Measurements from ENCODE around the gene STK32B.

STK32B gene

DNA sequence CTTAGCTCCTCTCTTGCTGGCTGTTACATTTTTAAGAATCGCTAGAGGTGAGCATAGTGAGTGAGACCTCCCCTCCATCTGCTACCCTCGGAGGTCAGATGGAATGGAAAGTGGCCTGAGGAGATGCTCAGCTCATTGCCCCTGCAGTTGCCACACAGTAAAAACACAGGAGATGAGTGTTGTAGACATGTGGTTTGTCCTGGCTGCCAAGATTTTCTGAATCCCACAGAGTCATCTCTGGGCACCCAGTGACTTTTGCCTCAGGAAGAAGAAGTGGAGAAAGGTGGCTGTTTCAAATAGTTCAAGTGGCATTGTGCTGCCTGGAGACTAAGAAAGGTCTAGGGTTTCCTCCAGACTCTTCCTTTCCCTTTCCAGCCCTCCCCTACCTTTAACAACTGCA, 271.0 kb downstream of the STK32B start:
- POLR2A ChIA-PET, result no interaction called here

DNA sequence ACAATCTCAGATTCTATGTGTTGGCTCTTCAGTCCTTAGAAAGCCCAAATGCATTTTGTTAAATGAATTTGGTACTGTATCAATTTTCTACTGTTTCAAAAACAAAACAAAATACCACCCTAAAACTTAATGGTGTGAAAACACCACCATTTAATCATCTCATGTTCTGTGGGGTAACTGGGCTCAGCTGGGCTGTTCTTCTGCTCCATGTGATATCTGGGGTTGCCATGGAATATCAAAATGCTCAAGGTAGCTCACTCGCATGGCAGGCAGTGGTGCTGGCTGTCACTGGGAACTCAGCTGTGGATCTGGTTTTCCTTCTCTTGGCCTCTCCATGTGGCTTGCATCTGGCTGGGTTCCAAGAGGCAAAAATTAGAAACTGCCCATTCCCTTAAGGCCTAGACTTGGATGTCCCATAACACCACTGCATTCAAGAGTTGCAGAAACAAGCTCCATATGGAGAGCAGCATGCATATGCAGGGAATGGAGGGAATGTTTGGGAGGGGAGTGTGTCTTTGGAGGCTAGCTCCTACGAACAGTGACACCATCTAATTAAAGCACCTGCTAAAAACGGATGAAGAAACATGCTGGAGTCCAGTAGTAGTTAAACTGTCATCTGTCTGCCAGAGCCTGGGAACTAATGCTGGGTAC, 279.2 kb downstream of the STK32B start:
- no peak for DNase-seq (ENCODE audit: extremely low spot score)
- ChIA-PET POLR2A (no interaction called here), CTCF (no interaction called here)
- no peak for TF ChIP-seq ZNF384 (IDR thresholded peaks at IDR 0.05)
- TF ChIP-seq SUZ12 (IDR thresholded peaks at IDR 0.05), result no peak
- TF ChIP-seq L3MBTL2 (conservative IDR thresholded peaks at IDR 0.05), result no peak
- no peak for TF ChIP-seq FOXM1 (IDR thresholded peaks at IDR 0.05; ENCODE audit: borderline replicate concordance)
- TF ChIP-seq SP1 (IDR thresholded peaks at IDR 0.05), result no peak
- TF ChIP-seq TARDBP (IDR thresholded peaks at IDR 0.05), result no peak
- no peak for TF ChIP-seq FOXA1 (IDR thresholded peaks at IDR 0.05)

More for the DNA sequence above, 271.0 kb downstream of the STK32B start:
- CTCF ChIA-PET, result no interaction called here
- DNase-seq (ENCODE audit: extremely low spot score), result no peak
- no peak for TF ChIP-seq FOXA1 (IDR thresholded peaks at IDR 0.05)
- no peak for TF ChIP-seq CTBP1 (IDR thresholded peaks at IDR 0.05; ENCODE audit: borderline replicate concordance)
- TF ChIP-seq NFRKB (IDR thresholded peaks at IDR 0.05), result no peak
- TF ChIP-seq ELF4 (IDR thresholded peaks at IDR 0.05), result no peak
- no peak for TF ChIP-seq ZNF384 (IDR thresholded peaks at IDR 0.05)
- no peak for TF ChIP-seq BHLHE40 (IDR thresholded peaks at IDR 0.05; ENCODE audit: borderline replicate concordance)
- no peak for TF ChIP-seq SP1 (IDR thresholded peaks at IDR 0.05)
- no peak for TF ChIP-seq LEF1 (IDR thresholded peaks at IDR 0.05; ENCODE audit: borderline replicate concordance)
- TF ChIP-seq ARNT (IDR thresholded peaks at IDR 0.05), result no peak

DNA sequence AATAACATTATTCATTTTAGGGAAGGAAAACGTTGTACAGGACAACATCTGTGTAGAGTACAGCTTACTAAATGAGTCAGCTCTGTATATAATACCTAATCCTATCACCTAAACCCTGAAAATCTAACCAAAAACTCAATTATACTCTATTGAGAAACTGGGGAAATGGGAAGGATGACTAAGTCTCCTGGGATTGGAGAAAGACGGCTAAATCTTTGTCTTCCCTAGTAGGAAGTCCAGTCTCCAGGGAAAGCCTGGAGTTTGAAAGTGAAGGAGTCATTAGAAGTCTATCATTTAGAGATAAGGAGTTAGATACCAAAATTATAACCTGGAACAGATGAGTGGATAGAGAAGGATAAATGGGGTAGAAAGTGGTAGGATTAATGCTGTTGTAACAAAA, 286.5 kb downstream of the STK32B start:
- ChIA-PET POLR2A (no interaction called here), CTCF (no interaction called here)
- TF ChIP-seq FOXK2 (IDR thresholded peaks at IDR 0.05) (no peak), CTBP1 (IDR thresholded peaks at IDR 0.05; ENCODE audit: borderline replicate concordance) (no peak), L3MBTL2 (conservative IDR thresholded peaks at IDR 0.05) (no peak), ARNT (IDR thresholded peaks at IDR 0.05) (no peak), HDGF (IDR thresholded peaks at IDR 0.05; ENCODE audit: borderline replicate concordance) (no peak), FOXM1 (IDR thresholded peaks at IDR 0.05; ENCODE audit: borderline replicate concordance) (no peak), TARDBP (IDR thresholded peaks at IDR 0.05) (no peak), LEF1 (IDR thresholded peaks at IDR 0.05; ENCODE audit: borderline replicate concordance) (no peak), FOXA1 (IDR thresholded peaks at IDR 0.05) (no peak), SUZ12 (IDR thresholded peaks at IDR 0.05) (no peak), SP1 (IDR thresholded peaks at IDR 0.05) (no peak), NFRKB (IDR thresholded peaks at IDR 0.05) (no peak), BHLHE40 (IDR thresholded peaks at IDR 0.05; ENCODE audit: borderline replicate concordance) (no peak), ZNF384 (IDR thresholded peaks at IDR 0.05) (no peak), ELF4 (IDR thresholded peaks at IDR 0.05) (no peak)
- TF ChIP-seq, protein P1, sequence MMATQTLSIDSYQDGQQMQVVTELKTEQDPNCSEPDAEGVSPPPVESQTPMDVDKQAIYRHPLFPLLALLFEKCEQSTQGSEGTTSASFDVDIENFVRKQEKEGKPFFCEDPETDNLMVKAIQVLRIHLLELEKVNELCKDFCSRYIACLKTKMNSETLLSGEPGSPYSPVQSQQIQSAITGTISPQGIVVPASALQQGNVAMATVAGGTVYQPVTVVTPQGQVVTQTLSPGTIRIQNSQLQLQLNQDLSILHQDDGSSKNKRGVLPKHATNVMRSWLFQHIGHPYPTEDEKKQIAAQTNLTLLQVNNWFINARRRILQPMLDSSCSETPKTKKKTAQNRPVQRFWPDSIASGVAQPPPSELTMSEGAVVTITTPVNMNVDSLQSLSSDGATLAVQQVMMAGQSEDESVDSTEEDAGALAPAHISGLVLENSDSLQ (IDR thresholded peaks at IDR 0.05), result no peak
- DNase-seq (ENCODE audit: extremely low spot score), result no peak

DNA sequence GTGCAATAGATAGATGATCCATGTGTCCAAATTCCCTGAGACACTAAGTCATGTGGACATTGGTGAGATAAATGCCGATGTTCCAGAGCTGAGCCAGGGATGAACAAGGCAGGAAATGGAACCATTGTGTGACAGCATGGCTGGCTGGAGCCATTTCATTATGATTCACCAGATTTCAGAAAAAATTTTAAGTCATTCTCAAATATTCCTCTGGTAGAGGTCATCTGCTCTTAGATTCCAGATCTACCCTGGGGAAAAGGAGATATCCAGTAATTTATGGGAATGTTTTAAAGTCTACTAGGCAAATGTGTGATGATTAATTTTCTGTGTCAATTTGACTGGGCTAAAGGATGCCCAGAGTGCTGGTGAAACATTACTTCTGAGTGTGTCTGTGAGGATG, 287.3 kb downstream of the STK32B start:
- no peak for DNase-seq (ENCODE audit: extremely low spot score)
- POLR2A ChIA-PET, result no interaction called here
- CTCF ChIA-PET, result no interaction called here

DNA sequence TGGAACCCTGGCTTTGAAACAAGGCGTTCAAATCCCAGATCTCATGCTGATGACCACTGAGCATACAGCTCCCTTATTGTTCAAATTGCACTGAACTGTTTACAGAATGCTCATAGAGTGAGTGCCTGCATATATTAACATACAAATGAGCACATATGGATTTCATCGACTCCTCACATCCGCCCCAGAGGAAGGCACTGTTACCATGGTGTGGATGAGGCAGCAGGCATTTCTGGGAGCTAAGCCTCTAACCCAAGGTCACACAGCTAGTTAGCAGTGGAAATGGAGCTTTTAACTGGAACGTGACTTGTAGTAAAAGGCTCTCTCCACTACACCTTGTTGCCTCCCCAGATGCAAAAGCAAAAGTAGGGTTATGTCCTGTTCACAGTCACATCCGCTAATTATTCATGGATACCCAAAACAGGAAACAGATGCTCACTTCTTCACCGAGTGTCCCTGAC, 289.7 kb downstream of the STK32B start:
- DNase-seq (ENCODE audit: extremely low spot score), result no peak
- ChIA-PET CTCF (no interaction called here), POLR2A (no interaction called here)
- TF ChIP-seq SP1 (IDR thresholded peaks at IDR 0.05) (no peak), TARDBP (IDR thresholded peaks at IDR 0.05) (no peak), BHLHE40 (IDR thresholded peaks at IDR 0.05; ENCODE audit: borderline replicate concordance) (no peak), NFRKB (IDR thresholded peaks at IDR 0.05) (no peak), LEF1 (IDR thresholded peaks at IDR 0.05; ENCODE audit: borderline replicate concordance) (no peak), ZNF384 (IDR thresholded peaks at IDR 0.05) (no peak), CTBP1 (IDR thresholded peaks at IDR 0.05; ENCODE audit: borderline replicate concordance) (no peak), L3MBTL2 (conservative IDR thresholded peaks at IDR 0.05) (no peak), SUZ12 (IDR thresholded peaks at IDR 0.05) (no peak), ELF4 (IDR thresholded peaks at IDR 0.05) (no peak)
- TF ChIP-seq, protein P1 (IDR thresholded peaks at IDR 0.05), result no peak

More for the DNA sequence above, 287.3 kb downstream of the STK32B start:
- TF ChIP-seq SP1 (IDR thresholded peaks at IDR 0.05), result no peak
- no peak for TF ChIP-seq BHLHE40 (IDR thresholded peaks at IDR 0.05; ENCODE audit: borderline replicate concordance)
- TF ChIP-seq TARDBP (IDR thresholded peaks at IDR 0.05), result no peak
- no peak for TF ChIP-seq CTBP1 (IDR thresholded peaks at IDR 0.05; ENCODE audit: borderline replicate concordance)
- no peak for TF ChIP-seq NFRKB (IDR thresholded peaks at IDR 0.05)
- TF ChIP-seq FOXA1 (IDR thresholded peaks at IDR 0.05), result no peak
- no peak for TF ChIP-seq SUZ12 (IDR thresholded peaks at IDR 0.05)
- TF ChIP-seq FOXK2 (IDR thresholded peaks at IDR 0.05), result no peak
- no peak for TF ChIP-seq ARNT (IDR thresholded peaks at IDR 0.05)
- no peak for TF ChIP-seq FOXM1 (IDR thresholded peaks at IDR 0.05; ENCODE audit: borderline replicate concordance)
- no peak for TF ChIP-seq L3MBTL2 (conservative IDR thresholded peaks at IDR 0.05)
- TF ChIP-seq ZNF384 (IDR thresholded peaks at IDR 0.05), result no peak
- no peak for TF ChIP-seq LEF1 (IDR thresholded peaks at IDR 0.05; ENCODE audit: borderline replicate concordance)

DNA sequence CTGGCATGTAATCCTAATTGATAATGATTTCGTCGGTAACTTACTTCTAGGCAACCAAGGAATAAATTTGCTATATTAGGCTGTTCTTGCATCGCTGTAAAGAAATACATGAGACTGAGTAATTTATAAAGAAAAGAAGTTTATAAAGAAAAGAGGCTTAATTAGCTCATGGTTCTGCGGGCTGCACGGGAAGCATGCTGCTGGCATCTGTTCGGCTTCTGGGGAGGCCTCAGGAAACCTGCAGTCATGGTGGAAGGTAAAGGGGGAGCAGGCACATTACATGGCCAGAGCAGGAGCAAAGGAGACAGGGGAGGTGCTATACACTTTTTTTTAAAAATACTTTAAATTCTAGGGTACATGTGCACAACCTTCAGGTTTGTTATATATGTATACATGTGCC, 290.2 kb downstream of the STK32B start:
- ChIA-PET CTCF (no interaction called here), POLR2A (no interaction called here)
- DNase-seq (ENCODE audit: extremely low spot score), result no peak
- TF ChIP-seq ELF4 (IDR thresholded peaks at IDR 0.05), result no peak
- TF ChIP-seq, protein P1 (IDR thresholded peaks at IDR 0.05), result no peak
- TF ChIP-seq TARDBP (IDR thresholded peaks at IDR 0.05), result no peak
- no peak for TF ChIP-seq NFRKB (IDR thresholded peaks at IDR 0.05)
- no peak for TF ChIP-seq FOXK2 (IDR thresholded peaks at IDR 0.05)
- TF ChIP-seq SUZ12 (IDR thresholded peaks at IDR 0.05), result no peak
- TF ChIP-seq BHLHE40 (IDR thresholded peaks at IDR 0.05; ENCODE audit: borderline replicate concordance), result no peak
